Measurements from ENCODE around the gene SYMPK. TPM values are rescaled to one million over a fixed set of nuclear protein-coding genes. Genes with fewer than 3 reads are reported as not detected.
"Not testable (repeated sequence)": the region's sequence is repeated elsewhere in the genome, so short reads cannot be mapped to it uniquely, and the experiment has no call there.

SYMPK gene
- total RNA-seq, 1 donor from 2014 or later: 131 TPM

- no peak overlapping the region for H3K4me3 Mint-ChIP-seq
- H3K9me3 Mint-ChIP-seq: no peaks in the 10 kb centered on the region
- no peaks in the 10 kb centered on the region for H3K36me3 Mint-ChIP-seq (ENCODE audit: low read depth)
- intact Hi-C loops (cut with micrococcal nuclease): no loop called here
- H3K27me3 Mint-ChIP-seq: peaks cover 23% of the 10 kb centered on the region
- DNase-seq: no peak
- peaks cover 7% of the 10 kb centered on the region for H3K4me1 Mint-ChIP-seq
- H3K27ac Mint-ChIP-seq: no peak overlapping the region
These were observed 58.1 kb downstream of the SYMPK start for GRCh38 chr19:45804959-45805230.

DNA sequence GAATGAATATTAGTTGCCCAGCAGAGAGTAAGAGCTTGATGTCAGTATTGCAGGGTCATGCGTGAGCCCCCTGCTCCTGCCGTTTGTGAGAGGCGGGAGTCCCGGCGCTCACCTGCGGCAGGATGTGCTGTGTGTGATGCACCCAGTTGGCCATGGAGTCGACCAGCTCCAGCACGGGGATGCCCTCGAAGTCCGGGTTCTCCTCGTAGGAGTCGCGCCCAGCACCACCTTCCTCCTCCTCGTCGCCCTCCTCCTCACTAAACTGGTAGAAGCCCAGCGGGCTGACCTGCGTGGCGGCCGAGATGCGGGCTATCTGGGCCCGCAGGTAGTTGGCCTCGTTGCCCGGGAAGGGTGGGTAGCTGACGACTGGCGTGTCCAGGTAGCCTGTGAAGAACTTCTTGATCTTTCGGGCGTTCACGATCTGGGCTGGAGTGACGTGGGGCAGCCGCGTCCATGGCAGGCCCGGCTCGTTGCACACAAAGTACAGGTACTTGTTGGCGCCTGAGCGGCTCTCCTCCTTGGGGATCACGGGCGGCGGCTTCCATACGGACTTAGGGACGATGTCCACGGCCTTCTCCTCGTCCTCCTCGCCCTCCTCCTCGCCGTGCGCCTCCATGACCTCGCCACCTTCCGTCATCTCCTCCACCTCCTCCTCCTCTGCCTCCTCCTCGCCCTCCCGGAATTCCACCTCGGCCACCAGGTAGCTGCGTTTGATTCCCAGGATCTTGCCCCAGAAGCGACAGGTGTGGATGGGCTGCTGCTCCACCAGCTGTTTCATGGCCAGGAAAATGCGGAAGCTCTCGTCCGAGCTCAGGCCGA is 58.6 kb downstream of the SYMPK start:
- Mint-ChIP-seq H3K4me1 (peaks cover 4% of the 10 kb centered on the region), H3K36me3 (ENCODE audit: low read depth) (no peaks in the 10 kb centered on the region), H3K4me3 (no peak overlapping the region), H3K27me3 (peaks cover 27% of the 10 kb centered on the region), H3K27ac (no peak overlapping the region), H3K9me3 (no peaks in the 10 kb centered on the region)
- intact Hi-C loops (cut with micrococcal nuclease): no loop called here
- DNase-seq: no peak

- Mint-ChIP-seq H3K9me3 (no peaks in the 10 kb centered on the region), H3K4me3 (no peak overlapping the region), H3K36me3 (ENCODE audit: low read depth) (no peaks in the 10 kb centered on the region), H3K27ac (no peak overlapping the region), H3K4me1 (peaks cover 8% of the 10 kb centered on the region), H3K27me3 (peaks cover 46% of the 10 kb centered on the region)
- DNase-seq: no peak
- intact Hi-C loops (cut with micrococcal nuclease): no loop called here
These were observed 61.3 kb downstream of the SYMPK start for GRCh38 chr19:45801603-45802175.

GRCh38 chr19:45800070-45800553 is 62.8 kb downstream of the SYMPK start:
- Mint-ChIP-seq H3K36me3 (ENCODE audit: low read depth) (no peaks in the 10 kb centered on the region), H3K9me3 (no peaks in the 10 kb centered on the region), H3K4me1 (peaks cover 6% of the 10 kb centered on the region), H3K27me3 (peaks cover 54% of the 10 kb centered on the region), H3K4me3 (no peak overlapping the region), H3K27ac (no peak overlapping the region)
- intact Hi-C loops (cut with micrococcal nuclease): no loop called here
- DNase-seq: no peak

- Mint-ChIP-seq H3K27me3 (peaks cover 59% of the 10 kb centered on the region), H3K4me1 (peaks cover 11% of the 10 kb centered on the region)
- not testable (repeated sequence) for DNase-seq; H3K9me3 Mint-ChIP-seq; H3K4me3 Mint-ChIP-seq; H3K27ac Mint-ChIP-seq; H3K36me3 Mint-ChIP-seq (ENCODE audit: low read depth)
- intact Hi-C loops (cut with micrococcal nuclease): loop anchor here (1.0 kb wide), 1 partner anchor 29 kb away; no protein-coding TSS in a partner anchor
These were observed 63.4 kb downstream of the SYMPK start for GRCh38 chr19:45799541-45799940.

GRCh38 chr19:45798995-45799517 is 63.9 kb downstream of the SYMPK start:
- intact Hi-C loops (cut with micrococcal nuclease): loop anchor here (1.0 kb wide), 1 partner anchor 29 kb away; no protein-coding TSS in a partner anchor
- no peak overlapping the region for H3K27ac Mint-ChIP-seq
- peaks cover 1% of the 10 kb centered on the region for H3K36me3 Mint-ChIP-seq (ENCODE audit: low read depth)
- H3K4me1 Mint-ChIP-seq: peaks cover 11% of the 10 kb centered on the region
- no peak overlapping the region for H3K4me3 Mint-ChIP-seq
- DNase-seq: peak; percentile 89
- H3K27me3 Mint-ChIP-seq: peaks cover 62% of the 10 kb centered on the region
- H3K9me3 Mint-ChIP-seq: no peaks in the 10 kb centered on the region

- Mint-ChIP-seq H3K9me3 (no peaks in the 10 kb centered on the region), H3K36me3 (ENCODE audit: low read depth) (peaks cover 20% of the 10 kb centered on the region), H3K27ac (peak overlapping the region; percentile 73), H3K27me3 (peaks cover 58% of the 10 kb centered on the region), H3K4me3 (peak overlapping the region; percentile 16), H3K4me1 (peaks cover 38% of the 10 kb centered on the region)
- intact Hi-C loops (cut with micrococcal nuclease): no loop called here
- DNase-seq: no peak
These were observed 68.3 kb downstream of the SYMPK start for GRCh38 chr19:45794627-45795026.

- intact Hi-C loops (cut with micrococcal nuclease): loop anchor here (2.0 kb wide), 1 partner anchor 201 kb away; the partner anchor contains the start of gene CCDC61
- peak overlapping the region; percentile 71 for H3K27ac Mint-ChIP-seq
- H3K9me3 Mint-ChIP-seq: no peaks in the 10 kb centered on the region
- H3K27me3 Mint-ChIP-seq: peaks cover 60% of the 10 kb centered on the region
- DNase-seq: no peak
- peak overlapping the region; percentile 21 for H3K4me3 Mint-ChIP-seq
- H3K4me1 Mint-ChIP-seq: peaks cover 34% of the 10 kb centered on the region
- peaks cover 28% of the 10 kb centered on the region for H3K36me3 Mint-ChIP-seq (ENCODE audit: low read depth)
These were observed 69.1 kb downstream of the SYMPK start for GRCh38 chr19:45793876-45794275.

DNA sequence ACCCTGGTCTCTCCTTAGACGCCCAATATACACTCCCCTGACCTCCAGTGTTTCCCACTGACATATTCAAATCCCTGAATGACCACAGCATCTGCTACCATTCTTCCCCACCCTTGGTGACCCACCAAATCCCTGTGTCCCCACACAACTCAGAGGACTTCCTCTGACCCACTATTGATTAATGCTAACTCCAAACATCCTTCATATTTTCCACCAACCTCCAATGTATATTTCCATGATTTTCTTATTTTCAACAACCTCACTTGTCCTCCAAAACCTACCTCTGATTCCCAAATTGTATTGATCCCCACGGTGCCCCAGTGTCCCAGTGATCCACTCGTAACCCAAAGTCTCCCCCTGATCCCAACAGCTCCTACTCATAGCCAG is 69.8 kb downstream of the SYMPK start:
- H3K9me3 Mint-ChIP-seq: no peaks in the 10 kb centered on the region
- intact Hi-C loops (cut with micrococcal nuclease): loop anchor here (2.0 kb wide), 1 partner anchor 202 kb away; the partner anchor contains the start of gene CCDC61
- H3K4me3 Mint-ChIP-seq: peak overlapping the region; percentile 52
- peak overlapping the region; percentile 89 for H3K27ac Mint-ChIP-seq
- peaks cover 62% of the 10 kb centered on the region for H3K27me3 Mint-ChIP-seq
- peaks cover 32% of the 10 kb centered on the region for H3K4me1 Mint-ChIP-seq
- H3K36me3 Mint-ChIP-seq (ENCODE audit: low read depth): peaks cover 35% of the 10 kb centered on the region
- no peak for DNase-seq

DNA sequence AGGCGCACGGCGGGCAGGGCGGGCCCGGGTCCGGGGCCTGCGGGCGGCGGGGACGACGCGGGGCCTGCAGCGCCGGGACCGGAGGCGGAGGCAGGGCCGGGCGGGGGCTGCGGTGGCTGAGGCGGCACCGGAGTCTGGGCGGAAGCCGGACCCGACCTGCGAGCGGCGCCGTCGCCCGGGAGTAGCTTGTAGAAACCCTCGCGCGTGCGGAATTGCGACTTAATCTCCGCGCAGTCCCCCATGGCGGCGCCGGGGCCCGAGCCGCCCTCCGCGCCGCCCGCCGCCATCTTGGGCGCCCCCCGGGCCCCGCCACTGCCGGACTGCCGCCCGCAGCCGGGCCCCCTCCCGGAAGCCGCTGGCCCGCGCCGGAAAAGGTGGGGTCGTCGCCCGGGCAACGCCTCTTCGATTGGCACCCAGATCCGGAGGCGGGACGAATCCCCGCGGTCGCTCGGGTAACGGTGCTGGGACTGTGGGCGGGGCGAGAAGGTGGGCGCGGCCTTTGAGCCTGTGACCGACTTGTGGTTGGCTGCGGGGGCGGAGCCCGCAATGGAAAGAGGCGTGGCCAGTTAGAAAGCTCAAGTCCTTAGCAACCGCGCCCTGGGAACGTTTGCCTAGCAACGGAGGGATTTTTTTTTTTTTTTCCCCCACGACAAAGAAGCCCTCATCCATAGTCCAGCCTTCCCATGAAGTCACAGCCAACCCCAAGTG is 70.3 kb downstream of the SYMPK start, which contains the start of gene DMWD:
Gene DMWD, minus strand, starts transcription at position 376 of the 708 bp plus-strand sequence. Its CDS starts 89 bp downstream, at position 287.
- Mint-ChIP-seq H3K4me3 (peak within 1 kb of the TSS; percentile 90), H3K27me3 (peaks cover 61% of the 10 kb centered on the region), H3K36me3 (ENCODE audit: low read depth) (peaks cover 40% of the 10 kb centered on the region), H3K4me1 (peaks cover 32% of the 10 kb centered on the region), H3K27ac (peak within 1 kb of the TSS; percentile 89), H3K9me3 (no peaks in the 10 kb centered on the region)
- intact Hi-C loops (cut with micrococcal nuclease): loop anchor here (1.0 to 2.0 kb wide), 3 partner anchors 13 to 202 kb away; partner anchors contain the start of gene CCDC61
- DNase-seq: peak; percentile 100

DNA sequence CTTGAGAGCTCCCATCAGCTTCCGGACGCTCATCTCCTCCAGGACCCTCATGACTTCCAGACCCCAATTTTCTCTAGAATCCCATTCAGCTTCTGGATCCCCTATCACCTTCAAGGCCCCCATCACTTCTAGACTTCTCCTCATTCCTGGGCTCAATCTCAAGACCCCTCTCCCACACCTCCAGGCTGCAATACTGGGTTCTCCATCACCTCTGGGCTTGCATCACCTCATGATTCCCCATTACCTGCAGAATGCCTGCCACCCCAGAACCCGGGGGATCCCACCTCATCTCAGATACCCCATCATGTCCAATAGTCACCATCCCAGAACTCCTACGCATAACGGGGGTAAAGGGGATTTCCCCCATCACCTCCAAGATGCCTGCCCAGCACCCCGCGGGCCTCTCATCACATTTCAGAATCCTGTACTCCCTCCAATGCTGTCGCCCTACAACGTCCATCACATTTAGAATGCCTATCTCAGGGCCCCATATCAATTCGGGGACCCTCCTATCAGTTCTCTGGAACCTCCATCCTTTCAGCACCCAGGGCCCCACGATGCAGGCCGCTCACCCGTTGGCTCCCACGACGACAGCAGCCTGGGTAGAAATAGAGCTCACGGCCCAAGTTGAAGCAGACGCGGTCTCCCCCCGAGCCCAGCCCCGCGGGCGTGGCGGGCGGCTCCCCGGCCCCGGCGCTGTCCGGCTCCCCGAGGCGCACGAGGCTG is 71.0 kb downstream of the SYMPK start:
- no peak for DNase-seq
- H3K4me3 Mint-ChIP-seq: peak overlapping the region; percentile 90
- H3K27ac Mint-ChIP-seq: peak overlapping the region; percentile 78
- peaks cover 32% of the 10 kb centered on the region for H3K4me1 Mint-ChIP-seq
- H3K27me3 Mint-ChIP-seq: peaks cover 61% of the 10 kb centered on the region
- H3K36me3 Mint-ChIP-seq (ENCODE audit: low read depth): peaks cover 47% of the 10 kb centered on the region
- H3K9me3 Mint-ChIP-seq: no peaks in the 10 kb centered on the region
- intact Hi-C loops (cut with micrococcal nuclease): loop anchor here (1.0 to 2.0 kb wide), 3 partner anchors 13 to 203 kb away; partner anchors contain the start of gene CCDC61

DNA sequence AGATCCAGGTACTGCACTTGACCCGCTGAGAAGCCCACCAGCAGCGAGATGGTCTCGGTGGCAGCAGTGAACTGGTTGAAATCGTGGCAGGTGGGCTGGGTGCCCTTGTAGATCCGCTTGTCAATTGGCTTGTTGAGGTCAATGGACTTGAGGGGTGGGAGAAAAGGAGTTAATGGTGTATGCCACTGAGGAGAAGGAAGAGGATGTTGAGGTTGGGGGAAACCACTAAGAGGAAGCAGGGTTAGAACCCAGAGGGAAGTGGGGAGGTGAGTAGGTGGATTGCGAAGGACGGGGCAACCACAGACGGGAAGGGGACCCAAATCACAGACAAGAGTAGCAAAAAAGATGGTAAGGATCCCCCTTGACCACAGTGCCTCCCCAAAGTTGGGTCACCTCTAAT is 72.0 kb downstream of the SYMPK start:
- intact Hi-C loops (cut with micrococcal nuclease): no loop called here
- peaks cover 32% of the 10 kb centered on the region for H3K4me1 Mint-ChIP-seq
- H3K27ac Mint-ChIP-seq: peak overlapping the region; percentile 80
- peaks cover 53% of the 10 kb centered on the region for H3K36me3 Mint-ChIP-seq (ENCODE audit: low read depth)
- H3K4me3 Mint-ChIP-seq: peak overlapping the region; percentile 90
- H3K27me3 Mint-ChIP-seq: peaks cover 51% of the 10 kb centered on the region
- DNase-seq: peak; percentile 88
- no peaks in the 10 kb centered on the region for H3K9me3 Mint-ChIP-seq
